Effector memory CD4-positive, alpha-beta T cell (primary cell): ENCODE data around the gene NKAIN4.

ENCODE experiments used
- DNase-seq, 3 donors: peaks; one replicate each; pipeline ENCODE4 v3.0.0-alpha.2; 2020
- H3K27ac ChIP-seq: 2 replicates; pipeline ENCODE4 v1.7.0; 2013; ENCODE audit warnings: mild to moderate bottlenecking, low read length, moderate library complexity; ENCODE audit not compliant: insufficient read depth, poor library complexity, severe bottlenecking
- H3K27me3 ChIP-seq: replicated peaks from 2 replicates; pipeline ENCODE4 v1.7.0; 2013; ENCODE audit warnings: mild to moderate bottlenecking, low read length; ENCODE audit not compliant: insufficient read depth, control insufficient read depth, poor library complexity, severe bottlenecking
- H3K36me3 ChIP-seq: 2 replicates; pipeline ENCODE4 v1.7.0; 2013; ENCODE audit warnings: mild to moderate bottlenecking, low read length, moderate library complexity; ENCODE audit not compliant: control insufficient read depth, insufficient read depth
- H3K4me1 ChIP-seq: 2 replicates; pipeline ENCODE4 v1.7.0; 2013; ENCODE audit warnings: low read length, mild to moderate bottlenecking; ENCODE audit not compliant: control insufficient read depth, insufficient read depth, poor library complexity, severe bottlenecking
- H3K4me3 ChIP-seq: 2 replicates; pipeline ENCODE4 v1.7.0; 2013; ENCODE audit warnings: low read length, low read depth, mild to moderate bottlenecking; ENCODE audit not compliant: insufficient read depth, poor library complexity, severe bottlenecking
- H3K9me3 ChIP-seq: 2 replicates; pipeline ENCODE4 v1.7.0; 2013; ENCODE audit warnings: mild to moderate bottlenecking, low read length, moderate library complexity; ENCODE audit not compliant: control insufficient read depth

The NKAIN4 gene

DNA sequence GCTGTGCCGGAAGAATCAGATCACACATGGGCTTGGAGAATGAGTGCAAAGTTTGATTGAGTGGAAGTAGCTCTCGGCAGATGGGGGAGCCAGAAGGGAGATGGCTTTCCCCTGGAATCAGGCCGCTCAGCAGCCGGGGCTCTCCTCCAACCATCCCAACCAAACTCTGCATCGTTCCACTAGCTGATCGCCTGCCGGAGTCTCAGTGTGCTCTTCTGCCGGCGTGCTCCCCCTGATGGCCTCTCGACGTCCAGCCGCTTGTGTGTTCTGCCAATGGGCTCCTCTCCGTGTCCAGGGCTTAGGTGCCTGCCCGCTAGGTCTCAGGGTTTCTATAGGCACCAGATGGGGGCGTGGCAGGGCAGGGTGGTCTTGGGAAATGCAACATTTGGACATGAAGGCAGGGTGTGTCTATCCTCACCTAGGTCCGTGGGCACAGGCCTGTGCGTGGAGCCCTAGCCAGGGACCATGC is 23.4 kb downstream of the NKAIN4 start:
- no peaks in the 10 kb centered on the region for H3K36me3 ChIP-seq
- peaks cover 8% of the 10 kb centered on the region for H3K4me1 ChIP-seq
- DNase-seq: no peak
- H3K27ac ChIP-seq: no peak overlapping the region
- no peaks in the 10 kb centered on the region for H3K27me3 ChIP-seq
- H3K4me3 ChIP-seq: no peak overlapping the region
- no peaks in the 10 kb centered on the region for H3K9me3 ChIP-seq

DNA sequence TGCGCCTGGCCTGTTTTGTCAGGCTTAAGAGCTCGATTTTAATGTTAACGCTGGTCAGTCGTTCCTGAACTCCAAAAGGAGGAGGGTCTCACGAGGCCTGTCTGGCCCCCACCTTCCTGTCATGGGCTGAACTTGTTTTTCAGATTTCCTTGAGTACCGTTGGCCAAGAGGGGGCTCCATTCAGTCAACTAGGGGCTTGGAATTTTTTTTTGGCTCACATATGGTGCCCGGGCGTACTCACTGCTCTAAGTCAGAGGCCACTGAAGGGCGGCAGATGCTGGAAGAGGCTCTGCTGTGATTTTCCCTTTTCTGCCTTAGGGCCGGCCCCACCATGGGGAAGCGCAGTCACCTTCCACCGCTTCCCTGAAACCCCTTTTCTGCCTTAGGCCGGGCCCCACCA is 25.5 kb downstream of the NKAIN4 start:
- no peak for DNase-seq
- H3K27me3 ChIP-seq: no peaks in the 10 kb centered on the region
- H3K27ac ChIP-seq: no peak overlapping the region
- no peaks in the 10 kb centered on the region for H3K36me3 ChIP-seq
- no peak overlapping the region for H3K4me3 ChIP-seq
- H3K4me1 ChIP-seq: no peaks in the 10 kb centered on the region
- H3K9me3 ChIP-seq: no peaks in the 10 kb centered on the region

DNA sequence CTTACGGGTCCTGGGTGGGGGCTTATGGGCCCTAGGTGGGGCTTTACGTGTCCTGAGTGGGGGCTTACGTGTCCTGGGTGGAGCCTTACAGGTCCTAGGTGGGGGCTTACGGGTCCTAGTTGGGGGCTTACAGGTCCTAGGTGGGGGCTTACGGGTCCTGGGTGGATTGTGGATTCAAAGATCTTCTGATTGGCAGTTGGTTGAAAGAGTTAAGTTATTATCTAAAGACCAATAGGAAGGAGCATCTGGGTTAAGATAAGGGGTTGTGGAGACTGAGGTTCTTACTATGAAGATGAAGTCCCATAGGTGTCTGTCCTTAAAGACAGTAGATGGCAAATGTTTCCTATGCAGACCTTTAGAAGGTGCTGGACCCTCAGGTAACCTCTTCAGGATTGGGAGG is 27.0 kb downstream of the NKAIN4 start:
- Histone ChIP-seq H3K4me3 (no peak overlapping the region), H3K4me1 (no peaks in the 10 kb centered on the region), H3K9me3 (no peaks in the 10 kb centered on the region), H3K27me3 (no peaks in the 10 kb centered on the region), H3K27ac (no peak overlapping the region), H3K36me3 (no peaks in the 10 kb centered on the region)
- no peak for DNase-seq

DNA sequence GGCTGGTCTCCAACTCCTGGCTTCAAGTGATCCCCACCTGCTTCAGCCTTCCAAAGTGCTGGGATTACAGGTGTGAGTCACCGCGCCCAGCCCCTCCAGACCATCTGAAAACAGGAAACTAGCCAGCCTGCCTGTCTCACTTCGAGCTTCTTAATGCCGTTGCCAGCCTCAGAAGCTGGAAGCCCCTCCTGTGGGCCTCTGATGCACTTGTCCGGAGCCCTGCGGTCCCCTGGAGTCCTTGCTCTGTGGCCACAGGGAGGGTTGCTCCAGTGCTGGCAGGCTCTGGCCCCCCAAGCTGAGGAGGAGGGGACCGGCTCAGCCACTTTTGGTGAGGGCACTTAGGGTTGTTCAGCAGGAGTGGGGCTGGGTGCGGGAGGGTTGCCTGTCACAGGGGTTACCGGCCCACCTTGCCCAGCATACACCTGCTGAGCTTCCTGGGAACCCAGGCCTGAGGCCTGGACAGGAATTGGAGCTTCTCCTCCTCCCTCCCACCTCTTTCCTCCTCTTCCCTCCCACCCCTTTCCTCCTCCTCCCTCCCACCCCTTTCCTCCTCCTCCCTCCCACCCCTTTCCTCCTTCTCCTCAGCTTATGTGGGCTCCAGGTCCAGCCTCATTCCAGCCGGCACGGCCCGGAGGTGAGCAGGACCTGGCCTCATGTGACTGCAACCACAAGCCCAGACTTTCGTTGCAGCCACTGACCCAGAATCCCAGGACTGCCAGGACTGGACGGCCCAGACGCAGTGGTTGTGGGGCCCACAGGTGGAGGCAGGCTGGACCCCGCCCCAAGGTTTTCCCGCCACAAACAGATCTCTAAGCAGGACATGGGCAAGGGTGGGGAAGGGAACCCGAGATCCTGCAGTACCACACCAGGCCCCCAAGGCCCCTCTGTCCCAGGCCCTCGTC is 28.0 kb downstream of the NKAIN4 start:
- Histone ChIP-seq H3K27me3 (no peaks in the 10 kb centered on the region), H3K9me3 (no peaks in the 10 kb centered on the region), H3K36me3 (no peaks in the 10 kb centered on the region), H3K4me1 (no peaks in the 10 kb centered on the region), H3K4me3 (no peak overlapping the region), H3K27ac (no peak overlapping the region)
- no peak for DNase-seq

DNA sequence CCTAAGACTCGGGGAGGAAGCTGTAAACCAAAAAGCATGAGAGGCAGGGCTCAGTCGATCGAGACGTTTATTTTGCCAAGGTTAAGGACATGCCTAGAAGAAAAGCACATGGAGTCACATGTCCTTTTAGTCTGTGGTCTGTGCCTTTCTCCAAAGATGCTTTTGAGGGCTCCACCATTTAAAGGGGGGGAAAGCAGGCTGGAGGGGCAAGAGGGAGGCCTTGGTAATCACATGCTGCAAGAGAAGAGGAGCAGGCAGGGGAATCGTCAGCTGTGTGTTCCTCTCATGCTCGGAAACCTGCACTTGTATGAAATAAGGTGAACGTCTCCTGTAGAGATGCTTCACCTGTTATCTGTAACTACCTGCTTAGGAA is 29.2 kb downstream of the NKAIN4 start:
- no peak for DNase-seq
- Histone ChIP-seq H3K9me3 (no peaks in the 10 kb centered on the region), H3K27me3 (no peaks in the 10 kb centered on the region), H3K27ac (no peak overlapping the region), H3K36me3 (no peaks in the 10 kb centered on the region), H3K4me3 (no peak overlapping the region), H3K4me1 (no peaks in the 10 kb centered on the region)

DNA sequence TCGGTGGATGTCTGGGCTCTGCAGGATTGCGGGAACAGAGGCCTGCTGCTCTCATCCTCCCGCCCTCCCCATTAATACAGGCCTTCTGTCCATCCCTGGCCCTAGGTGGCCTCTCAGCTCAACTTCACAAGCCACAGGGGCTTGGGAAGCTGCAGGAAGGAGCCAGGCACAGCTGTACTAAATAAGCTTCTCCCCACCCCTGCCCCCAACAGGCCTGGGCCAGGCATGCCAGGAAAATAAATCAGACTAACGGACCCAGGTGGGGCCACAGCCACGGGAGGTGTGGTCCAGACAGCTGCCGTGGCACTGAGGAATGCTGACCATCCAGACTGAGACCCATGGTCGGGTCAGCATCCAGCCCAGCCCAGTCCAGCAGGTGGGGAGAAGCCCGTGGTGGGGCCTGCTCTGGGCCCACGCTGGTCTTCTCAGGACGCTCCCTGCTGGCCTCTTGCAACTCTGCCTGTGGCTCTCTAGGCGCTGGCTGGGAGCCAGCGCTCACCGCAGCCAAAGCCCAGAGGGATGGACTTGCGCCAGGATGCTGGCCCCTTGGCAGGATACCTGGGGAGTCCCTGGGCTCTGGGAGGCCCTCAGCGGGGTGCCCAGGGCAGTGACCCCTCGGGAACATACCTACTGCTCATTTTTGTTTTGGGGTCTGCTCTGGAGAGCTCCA is 29.7 kb downstream of the NKAIN4 start:
- H3K36me3 ChIP-seq: no peaks in the 10 kb centered on the region
- DNase-seq: no peak
- no peaks in the 10 kb centered on the region for H3K27me3 ChIP-seq
- no peaks in the 10 kb centered on the region for H3K4me1 ChIP-seq
- no peak overlapping the region for H3K4me3 ChIP-seq
- no peaks in the 10 kb centered on the region for H3K9me3 ChIP-seq
- H3K27ac ChIP-seq: no peak overlapping the region

DNA sequence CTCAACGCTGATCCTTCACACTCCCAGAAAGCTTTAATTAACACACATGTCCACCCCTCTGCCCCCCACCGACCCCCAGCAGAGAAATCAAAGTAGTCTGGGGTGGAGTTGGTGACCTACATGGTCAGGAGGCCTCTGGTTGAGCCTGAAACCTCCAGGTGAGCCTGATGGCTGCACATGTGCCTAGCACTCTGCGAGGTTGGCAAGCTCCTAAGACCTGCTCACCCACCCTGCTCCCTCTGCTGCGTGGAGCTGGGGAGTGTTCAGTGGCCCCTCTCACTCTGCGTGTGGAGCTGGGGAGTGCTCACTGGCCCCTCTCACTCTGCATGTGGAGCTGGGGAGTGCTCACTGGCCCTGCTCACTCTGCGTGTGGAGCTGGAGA is 30.4 kb downstream of the NKAIN4 start:
- no peaks in the 10 kb centered on the region for H3K27me3 ChIP-seq
- H3K36me3 ChIP-seq: no peaks in the 10 kb centered on the region
- no peaks in the 10 kb centered on the region for H3K9me3 ChIP-seq
- no peaks in the 10 kb centered on the region for H3K4me1 ChIP-seq
- H3K27ac ChIP-seq: no peak overlapping the region
- H3K4me3 ChIP-seq: no peak overlapping the region
- no peak for DNase-seq

DNA sequence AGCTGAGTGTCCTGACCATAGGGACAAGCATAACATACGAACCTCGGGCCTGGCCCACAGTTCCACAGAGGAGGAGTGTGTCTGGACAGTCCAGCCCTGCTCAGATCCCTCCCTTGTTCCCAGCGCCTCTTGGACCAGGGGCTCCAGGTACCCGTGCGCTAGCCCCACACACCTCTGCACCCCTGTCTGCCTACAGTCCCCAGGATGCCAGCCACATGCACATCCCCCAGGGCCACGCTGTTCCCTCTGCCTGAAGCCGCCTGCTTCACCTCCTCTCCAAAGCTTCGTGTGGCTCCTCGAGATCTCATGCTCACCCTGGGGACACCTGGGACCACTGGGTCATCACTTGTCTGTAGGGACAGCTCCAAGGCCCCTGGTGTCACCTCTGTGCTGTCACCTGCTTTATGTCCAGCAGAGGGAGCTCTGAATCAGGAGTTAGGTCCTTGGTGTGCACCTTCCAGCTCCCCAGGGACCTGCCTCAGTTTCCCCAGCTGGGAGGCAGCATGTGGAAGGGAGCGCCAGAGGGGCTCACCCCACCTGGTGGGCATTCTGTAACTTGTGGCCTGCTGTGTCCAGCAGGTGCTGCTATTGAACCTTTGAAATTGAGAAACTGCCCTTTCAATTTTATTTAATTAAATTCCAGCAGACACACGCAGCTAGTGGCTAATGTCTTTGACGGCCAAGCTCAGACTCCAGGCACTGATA is 31.0 kb downstream of the NKAIN4 start:
- H3K27ac ChIP-seq: no peak overlapping the region
- H3K9me3 ChIP-seq: no peaks in the 10 kb centered on the region
- no peaks in the 10 kb centered on the region for H3K4me1 ChIP-seq
- DNase-seq: peak in 2 of 3 donors; percentile 12 to 22
- H3K4me3 ChIP-seq: no peak overlapping the region
- H3K36me3 ChIP-seq: no peaks in the 10 kb centered on the region
- no peaks in the 10 kb centered on the region for H3K27me3 ChIP-seq

DNA sequence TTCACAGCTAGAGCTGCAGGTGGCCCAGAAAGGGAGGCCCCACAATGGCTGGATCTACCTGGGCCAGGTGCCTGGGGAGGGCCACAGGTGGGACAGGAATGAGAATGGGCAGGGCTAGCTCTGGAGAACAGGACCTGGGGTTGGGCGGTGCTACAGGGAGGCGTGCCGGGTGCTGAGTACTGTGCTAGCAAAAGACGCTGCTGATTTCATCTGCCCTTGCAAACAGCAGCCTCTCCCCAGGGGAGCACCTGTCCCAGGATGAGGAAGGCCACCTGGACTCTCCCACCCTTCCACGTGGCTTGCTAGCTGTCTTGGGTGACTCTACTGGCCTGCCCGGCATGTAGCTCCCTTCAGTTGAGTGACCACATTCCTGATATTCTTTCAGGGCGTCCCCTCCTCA is 31.7 kb downstream of the NKAIN4 start:
- no peak overlapping the region for H3K27ac ChIP-seq
- H3K4me3 ChIP-seq: no peak overlapping the region
- no peaks in the 10 kb centered on the region for H3K36me3 ChIP-seq
- no peak for DNase-seq
- no peaks in the 10 kb centered on the region for H3K27me3 ChIP-seq
- no peaks in the 10 kb centered on the region for H3K4me1 ChIP-seq
- H3K9me3 ChIP-seq: no peaks in the 10 kb centered on the region
